K562 (cell line): Measurements from ENCODE around the gene PSMA5. TPM values are rescaled to one million over a fixed set of nuclear protein-coding genes. Genes with fewer than 3 reads are reported as not detected.

Source experiments
- AFF1 ChIP-seq, 2 experiments: fragments of 450-650 bp; IDR thresholded peaks; 2 replicates each; pipeline ENCODE4 v1.6.1; 2018; ENCODE audit warnings: mild to moderate bottlenecking in 2 of 2, low read depth in 1 of 2; ENCODE audit not compliant: partially characterized antibody in 2 of 2
- BRD4 ChIP-seq: fragments of 200-600 bp; sonication (generic); IDR thresholded peaks from 2 replicates; pipeline ENCODE4 v1.6.1; 2017; ENCODE audit warnings: inconsistent platforms
- CREB1 ChIP-seq, 2 experiments: sonication (generic) in 1 of 2; formaldehyde crosslinking in 1 of 2; IDR thresholded peaks; 2 replicates each; pipeline versions ENCODE4 v1.6.1 to v1.8.0; 2012 to 2022; ENCODE audit warnings: inconsistent platforms in 1 of 2, mild to moderate bottlenecking in 1 of 2, missing genetic modification reagents in 1 of 2, moderate library complexity in 1 of 2
- CXXC5 ChIP-seq: fragments of 250-450 bp; sonication (Bioruptor Pico); IDR thresholded peaks from 2 replicates; pipeline ENCODE4 v1.8.0; 2022; ENCODE audit warnings: inconsistent platforms, mild to moderate bottlenecking, moderate library complexity
- DIDO1 ChIP-seq: fragments of 450-650 bp; IDR thresholded peaks from 2 replicates; pipeline ENCODE4 v1.6.1; 2016; ENCODE audit warnings: low read depth, missing biosample characterization, missing genetic modification characterization
- HMGN3 ChIP-seq: IDR thresholded peaks from 2 replicates; pipeline ENCODE4 v1.6.1; 2011; ENCODE audit warnings: borderline replicate concordance, low read depth, mild to moderate bottlenecking, mixed read lengths, low read length; ENCODE audit not compliant: insufficient read length; ENCODE audit errors: extremely low read depth
- NR4A1 ChIP-seq, 2 experiments: fragments of 250-450 bp in 1 of 2; fragments of 450-650 bp in 1 of 2; sonication (Bioruptor Pico) in 1 of 2; IDR thresholded peaks; 2 replicates each; pipeline versions ENCODE4 v1.4.0 to v1.6.1; 2016 to 2020; ENCODE audit warnings: mild to moderate bottlenecking in 2 of 2, missing compliant biosample characterization in 1 of 2, missing genetic modification characterization in 1 of 2, moderate library complexity in 1 of 2
- RBM15 ChIP-seq: fragments of 200-400 bp; formaldehyde crosslinking; IDR thresholded peaks from 2 replicates; pipeline ENCODE4 v1.6.1; 2018; ENCODE audit warnings: mild to moderate bottlenecking, low read length, moderate library complexity; ENCODE audit not compliant: insufficient read depth
- REST ChIP-seq, 2 experiments: fragments of 450-650 bp; formaldehyde crosslinking in 1 of 2; IDR thresholded peaks; 2 replicates each; pipeline versions ENCODE4 v1.4.0 to v1.6.1; 2014 to 2020; ENCODE audit warnings: mild to moderate bottlenecking in 2 of 2, borderline replicate concordance in 1 of 2, low read depth in 1 of 2
- SIRT6 ChIP-seq: IDR thresholded peaks from one replicate; pipeline ENCODE4 v1.6.1; 2012; ENCODE audit warnings: low read depth, mild to moderate bottlenecking, control low read depth, inconsistent platforms, low read length, moderate library complexity
- TGIF2 ChIP-seq: sonication (generic); formaldehyde crosslinking; IDR thresholded peaks from 2 replicates; pipeline ENCODE4 v1.8.1; 2022; ENCODE audit warnings: mild to moderate bottlenecking, missing genetic modification reagents, moderate library complexity
- ZFP30 ChIP-seq: fragments of 250-450 bp; sonication (Bioruptor Pico); IDR thresholded peaks from 2 replicates; pipeline ENCODE4 v1.8.0; 2022; ENCODE audit warnings: moderate library complexity, mild to moderate bottlenecking, inconsistent platforms, borderline replicate concordance
- ZFX ChIP-seq: sonication (generic); formaldehyde crosslinking; IDR thresholded peaks from 2 replicates; pipeline ENCODE4 v1.8.0; 2022; ENCODE audit warnings: mild to moderate bottlenecking, missing genetic modification reagents, moderate library complexity
- ZZZ3 ChIP-seq: fragments of 450-650 bp; IDR thresholded peaks from 2 replicates; pipeline ENCODE4 v1.6.1; 2016; ENCODE audit warnings: antibody characterized with exemption, mild to moderate bottlenecking, moderate library complexity
- polyA plus RNA-seq, 8 experiments: library from polyadenylated mRNA; depleted of rRNA in 4 of 8; stranded (reverse) in 5 of 8; unstranded in 3 of 8; fragments of >200 nt; fragmentation: Nextera tagmentation in 2 of 8; fragmentation: Illumina TruSeq in 1 of 8; extraction: Ambion mirVana in 2 of 8; extraction: Trizol in 1 of 8; gene quantifications; 2 replicates each; pipeline versions ENCODE4 v1.2.1 to v1.2.3, GENCODE V29; 2011 to 2014; ENCODE audit warnings: inconsistent platforms in 1 of 8, missing spikeins in 1 of 8
- total RNA-seq, 7 experiments: library from RNA; depleted of rRNA in 6 of 7; stranded (reverse); fragments of >200 nt in 6 of 7; fragmentation: Illumina TruSeq in 2 of 7; extraction: Trizol in 2 of 7; gene quantifications; 2 replicates each; pipeline versions ENCODE4 v1.2.1 to v1.2.3, GENCODE V29; 2011 to 2021; ENCODE audit warnings: low replicate concordance in 1 of 7

The PSMA5 gene
- total and polyA plus RNA-seq, 9 of the 15 experiments (the other 6 are each of a cell fraction or from before 2014, with no cell fraction given), result 82.6 to 542 (median 287) TPM

- peak; percentile 28; the same call in 1 of the 2 replicates for TF ChIP-seq REST (IDR thresholded peaks at IDR 0.05; ENCODE audit: borderline replicate concordance)
- TF ChIP-seq REST (CRISPR knock-in tag; IDR thresholded peaks at IDR 0.05; ENCODE audit: low read depth), result no peak
- TF ChIP-seq HMGN3, result no peak
- no peak for TF ChIP-seq DIDO1 (tag)
- TF ChIP-seq NR4A1 (CRISPR knock-in tag; IDR thresholded peaks at IDR 0.05), result 0 out of 2 replicates have a peak, but pooled peaks have one; percentile 40
- no peak for TF ChIP-seq NR4A1 (tag; IDR thresholded peaks at IDR 0.05)
- TF ChIP-seq BRD4, result 0 out of 2 replicates have a peak, but pooled peaks have one; percentile 39
- TF ChIP-seq SIRT6, result no peak
- TF ChIP-seq ZFX (CRISPR knock-in tag), result no peak
- TF ChIP-seq CREB1 (IDR thresholded peaks at IDR 0.05), result no peak
- TF ChIP-seq CREB1 (CRISPR knock-in tag; IDR thresholded peaks at IDR 0.05), result no peak
- no peak for TF ChIP-seq ZFP30 (CRISPR knock-in tag)
- no peak for TF ChIP-seq ZZZ3
- peak; percentile 75 to 92 for TF ChIP-seq AFF1 (IDR thresholded peaks at IDR 0.05; ENCODE audit: low read depth in 1 of 2, partially characterized antibody in 2 of 2)
- no peak for TF ChIP-seq TGIF2
- peak; percentile 46; the same call in 1 of the 2 replicates for TF ChIP-seq CXXC5 (CRISPR knock-in tag)
- TF ChIP-seq RBM15, result no peak
Measured at GRCh38 chr1:109389638-109390341, 36.5 kb downstream of the PSMA5 start (continued).
